A549 (cell line): Measurements from ENCODE around the gene FOXS1.

Experiments used
- BHLHE40 ChIP-seq: IDR thresholded peaks from 2 replicates; pipeline ENCODE4 v1.6.1; 2012; ENCODE audit warnings: low read depth, low read length, inconsistent platforms
- CBX2 ChIP-seq: fragments of 200-600 bp; sonication (generic); IDR thresholded peaks from 2 replicates; pipeline ENCODE4 v1.6.1; 2016; ENCODE audit warnings: low read depth, mild to moderate bottlenecking, borderline replicate concordance
- CHD4 ChIP-seq: fragments of 200-600 bp; sonication (generic); IDR thresholded peaks from 2 replicates; pipeline ENCODE4 v1.6.1; 2016; ENCODE audit warnings: antibody characterized with exemption, mild to moderate bottlenecking, borderline replicate concordance
- CTCF ChIP-seq: fragments of >200 bp; sonication (Bioruptor Twin); formaldehyde crosslinking; IDR thresholded peaks from 3 replicates; pipeline ENCODE4 v1.5.1; 2016
- E2F6 ChIP-seq: IDR thresholded peaks from 2 replicates; pipeline ENCODE4 v1.6.1; 2012; ENCODE audit warnings: low read depth, borderline replicate concordance
- ELK1 ChIP-seq: fragments of 150-350 bp; IDR thresholded peaks from 2 replicates; pipeline ENCODE4 v1.6.1; 2014; ENCODE audit warnings: low read depth, mild to moderate bottlenecking, low read length
- HDAC2 ChIP-seq: fragments of 200-600 bp; sonication (generic); IDR thresholded peaks from 2 replicates; pipeline ENCODE4 v1.6.1; 2016
- JUN ChIP-seq, 2 experiments: fragments of >200 bp; sonication (Bioruptor Twin); formaldehyde crosslinking; IDR thresholded peaks; 2 replicates in 1 of 2; 3 replicates in 1 of 2; pipeline ENCODE4 v1.6.1; 2016 to 2017
- MAX ChIP-seq: IDR thresholded peaks from 2 replicates; pipeline ENCODE4 v1.6.1; 2012
- POLR2A ChIP-seq: IDR thresholded peaks from 2 replicates; pipeline ENCODE4 v1.6.1; 2012; ENCODE audit warnings: mild to moderate bottlenecking, low read length
- RAD21 ChIP-seq, 2 experiments: fragments of >200 bp in 1 of 2; sonication (Bioruptor Twin) in 1 of 2; formaldehyde crosslinking in 1 of 2; IDR thresholded peaks in 1 of 2; conservative IDR thresholded peaks in 1 of 2; 2 replicates in 1 of 2; 3 replicates in 1 of 2; pipeline ENCODE4 v1.6.1; 2012 to 2018; ENCODE audit warnings: inconsistent platforms in 1 of 2
- SMC3 ChIP-seq: fragments of >200 bp; sonication (Bioruptor Twin); formaldehyde crosslinking; IDR thresholded peaks from 3 replicates; pipeline ENCODE4 v1.6.1; 2018; ENCODE audit warnings: inconsistent platforms

- TF ChIP-seq SMC3 (no peak), CTCF (no peak), E2F6 (no peak), RAD21 (conservative IDR thresholded peaks at IDR 0.05 in 1 of 2, IDR thresholded peaks at IDR 0.05 in 1 of 2) (no peak), HDAC2 (no peak), BHLHE40 (no peak), POLR2A (no peak), JUN (IDR thresholded peaks at IDR 0.05) (no peak), ELK1 (no peak), CHD4 (no peak), CBX2 (no peak), MAX (no peak)
Observed at GRCh38 chr20:31860390-31861134, 15.2 kb upstream of the FOXS1 start.
